Measurements from ENCODE around the gene STARD6.
"Not testable (repeated sequence)": the region's sequence is repeated elsewhere in the genome, so short reads cannot be mapped to it uniquely, and the experiment has no call there.

STARD6 gene

GRCh38 chr18:54357660-54358494, at the start of gene STARD6, which contains the start of gene C18orf54:
Gene STARD6 (minus strand): TSS chr18:54357858. CDS start chr18:54354573, 3,285 bp downstream.
Gene C18orf54 (plus strand): TSS chr18:54357906. CDS start chr18:54360573, 2,667 bp downstream.
- peak; percentile 73 for DNase-seq

GRCh38 chr18:54405290-54405689, 47.6 kb upstream of the STARD6 start:
- DNase-seq = no peak

- DNase-seq = no peak
Observed at GRCh38 chr18:54396760-54397159, 39.1 kb upstream of the STARD6 start.

GRCh38 chr18:54393648-54394294, 36.1 kb upstream of the STARD6 start:
- no peak for DNase-seq

GRCh38 chr18:54392543-54393023, 34.9 kb upstream of the STARD6 start:
- no peak for DNase-seq

- no peak for DNase-seq
Observed at GRCh38 chr18:54390838-54391237, 33.2 kb upstream of the STARD6 start.

GRCh38 chr18:54389143-54389505, 31.5 kb upstream of the STARD6 start:
- no peak for DNase-seq

GRCh38 chr18:54388203-54389142, 30.8 kb upstream of the STARD6 start:
- DNase-seq = no peak

GRCh38 chr18:54387631-54388030, 30.0 kb upstream of the STARD6 start:
- no peak for DNase-seq

GRCh38 chr18:54386800-54387495, 29.3 kb upstream of the STARD6 start:
- DNase-seq = not testable (repeated sequence)

GRCh38 chr18:54386043-54386442, 28.4 kb upstream of the STARD6 start:
- DNase-seq = no peak

- no peak for DNase-seq
Observed at GRCh38 chr18:54382733-54383252, 25.1 kb upstream of the STARD6 start.

GRCh38 chr18:54382076-54382475, 24.4 kb upstream of the STARD6 start:
- no peak for DNase-seq

- no peak for DNase-seq
Observed at GRCh38 chr18:54381640-54382039, 24.0 kb upstream of the STARD6 start.

- DNase-seq = no peak
Observed at GRCh38 chr18:54378057-54378456, 20.4 kb upstream of the STARD6 start.

GRCh38 chr18:54360406-54360805, 2.7 kb upstream of the STARD6 start:
- no peak for DNase-seq

- DNase-seq = no peak
Observed at GRCh38 chr18:54359233-54359632, 1.6 kb upstream of the STARD6 start.

- DNase-seq = no peak
Observed at GRCh38 chr18:54358495-54359040, 910 bp upstream of the STARD6 start.

- no peak for DNase-seq
Observed at GRCh38 chr18:54357082-54357659, 487 bp downstream of the STARD6 start.

- no peak for DNase-seq
Observed at GRCh38 chr18:54351186-54351585, 6.5 kb downstream of the STARD6 start.

GRCh38 chr18:54338230-54338629, 19.4 kb downstream of the STARD6 start:
- no peak for DNase-seq

Measured in NCI-H510A (cell line).